ENCODE data around the gene SIRT7.

The SIRT7 gene

GRCh38 chr17:81888105-81888987 lies 29.6 kb downstream of the SIRT7 start:
- no peak overlapping the region for H3K4me3 ChIP-seq (ENCODE audit: low read depth in 1 of 5, low read length in 5 of 5)
- peaks cover 5 to 37% (median 34%) of the 10 kb centered on the region in 5 donors for H3K4me1 ChIP-seq (ENCODE audit: control insufficient read depth in 5 of 5, insufficient read depth in 5 of 5, low read length in 5 of 5)
- peaks cover 0 to 57% (median 44%) of the 10 kb centered on the region in 5 donors for H3K36me3 ChIP-seq (ENCODE audit: control insufficient read depth in 5 of 5, insufficient read depth in 5 of 5, low read length in 5 of 5)
- no peak overlapping the region for H3K27ac ChIP-seq (ENCODE audit: low read depth, low read length)
- no peaks in the 10 kb centered on the region for H3K27me3 ChIP-seq (ENCODE audit: control insufficient read depth in 5 of 5, insufficient read depth in 4 of 5, low read length in 5 of 5)
- H3K9ac ChIP-seq (ENCODE audit: low read length in 5 of 5) = no peak overlapping the region
- no peaks in the 10 kb centered on the region for H3K9me3 ChIP-seq (ENCODE audit: control insufficient read depth in 5 of 5, low read length in 5 of 5)

GRCh38 chr17:81885869-81886548 lies 32.0 kb downstream of the SIRT7 start:
- no peaks in the 10 kb centered on the region for H3K27me3 ChIP-seq (ENCODE audit: control insufficient read depth in 5 of 5, insufficient read depth in 4 of 5, low read length in 5 of 5)
- H3K36me3 ChIP-seq (ENCODE audit: control insufficient read depth in 5 of 5, insufficient read depth in 5 of 5, low read length in 5 of 5) = peaks cover 0 to 63% (median 44%) of the 10 kb centered on the region in 5 donors
- H3K9ac ChIP-seq (ENCODE audit: low read length in 5 of 5) = no peak overlapping the region
- H3K4me3 ChIP-seq (ENCODE audit: low read depth in 1 of 5, low read length in 5 of 5) = no peak overlapping the region
- peaks cover 5 to 27% (median 23%) of the 10 kb centered on the region in 5 donors for H3K4me1 ChIP-seq (ENCODE audit: control insufficient read depth in 5 of 5, insufficient read depth in 5 of 5, low read length in 5 of 5)
- H3K9me3 ChIP-seq (ENCODE audit: control insufficient read depth in 5 of 5, low read length in 5 of 5) = no peaks in the 10 kb centered on the region
- no peak overlapping the region for H3K27ac ChIP-seq (ENCODE audit: low read depth, low read length)

DNA sequence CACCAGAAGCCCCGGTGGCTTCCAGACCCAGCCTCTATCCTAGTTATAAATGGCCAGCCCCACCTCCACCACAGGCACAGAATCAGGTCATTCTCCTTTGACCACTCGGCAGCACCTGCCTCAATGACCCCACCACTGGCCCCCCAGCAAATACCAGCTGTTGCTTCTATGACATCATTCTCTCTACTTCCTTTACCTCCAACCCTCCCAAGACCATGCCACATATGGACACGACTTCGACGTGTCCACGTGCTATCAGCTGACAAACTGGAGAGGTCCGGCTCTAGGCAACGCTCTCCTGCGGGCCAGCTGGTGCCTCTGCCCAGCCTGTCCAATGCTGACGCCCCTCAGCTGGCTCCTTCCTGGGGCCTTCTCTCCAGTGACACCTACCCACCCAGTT lies 32.5 kb downstream of the SIRT7 start:
- Histone ChIP-seq H3K27ac (ENCODE audit: low read depth, low read length) (no peak overlapping the region), H3K4me1 (ENCODE audit: control insufficient read depth in 5 of 5, insufficient read depth in 5 of 5, low read length in 5 of 5) (peaks cover 3 to 22% (median 19%) of the 10 kb centered on the region in 5 donors), H3K9me3 (ENCODE audit: control insufficient read depth in 5 of 5, low read length in 5 of 5) (no peaks in the 10 kb centered on the region), H3K4me3 (ENCODE audit: low read depth in 1 of 5, low read length in 5 of 5) (no peak overlapping the region), H3K27me3 (ENCODE audit: control insufficient read depth in 5 of 5, insufficient read depth in 4 of 5, low read length in 5 of 5) (no peaks in the 10 kb centered on the region), H3K9ac (ENCODE audit: low read length in 5 of 5) (no peak overlapping the region), H3K36me3 (ENCODE audit: control insufficient read depth in 5 of 5, insufficient read depth in 5 of 5, low read length in 5 of 5) (peaks cover 0 to 67% (median 44%) of the 10 kb centered on the region in 5 donors)

DNA sequence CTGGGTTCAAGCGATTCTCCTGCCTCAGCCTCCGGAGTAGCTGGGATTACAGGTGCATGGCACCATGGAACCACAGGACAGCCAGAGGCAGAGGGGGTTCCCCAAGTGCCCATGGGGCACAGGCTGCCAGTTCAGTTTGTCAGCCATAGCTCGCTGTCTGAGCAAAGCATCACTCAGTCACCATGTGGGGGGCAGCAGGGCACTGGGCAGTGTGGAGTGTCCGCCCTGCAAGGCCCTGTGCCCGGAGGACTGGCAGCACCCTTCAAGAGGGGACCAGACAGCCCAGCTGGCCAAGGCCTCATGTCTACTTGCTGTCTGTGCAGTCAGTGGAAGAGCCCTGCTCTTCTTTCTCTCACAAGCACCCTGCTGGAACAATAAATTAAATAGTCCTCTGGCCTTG lies 33.0 kb downstream of the SIRT7 start:
- peaks cover 0 to 17% (median 14%) of the 10 kb centered on the region in 5 donors for H3K4me1 ChIP-seq (ENCODE audit: control insufficient read depth in 5 of 5, insufficient read depth in 5 of 5, low read length in 5 of 5)
- H3K27me3 ChIP-seq (ENCODE audit: control insufficient read depth in 5 of 5, insufficient read depth in 4 of 5, low read length in 5 of 5) = no peaks in the 10 kb centered on the region
- H3K27ac ChIP-seq (ENCODE audit: low read depth, low read length) = no peak overlapping the region
- H3K9me3 ChIP-seq (ENCODE audit: control insufficient read depth in 5 of 5, low read length in 5 of 5) = no peaks in the 10 kb centered on the region
- H3K36me3 ChIP-seq (ENCODE audit: control insufficient read depth in 5 of 5, insufficient read depth in 5 of 5, low read length in 5 of 5) = peaks cover 0 to 70% (median 44%) of the 10 kb centered on the region in 5 donors
- no peak overlapping the region for H3K4me3 ChIP-seq (ENCODE audit: low read depth in 1 of 5, low read length in 5 of 5)
- H3K9ac ChIP-seq (ENCODE audit: low read length in 5 of 5) = no peak overlapping the region

DNA sequence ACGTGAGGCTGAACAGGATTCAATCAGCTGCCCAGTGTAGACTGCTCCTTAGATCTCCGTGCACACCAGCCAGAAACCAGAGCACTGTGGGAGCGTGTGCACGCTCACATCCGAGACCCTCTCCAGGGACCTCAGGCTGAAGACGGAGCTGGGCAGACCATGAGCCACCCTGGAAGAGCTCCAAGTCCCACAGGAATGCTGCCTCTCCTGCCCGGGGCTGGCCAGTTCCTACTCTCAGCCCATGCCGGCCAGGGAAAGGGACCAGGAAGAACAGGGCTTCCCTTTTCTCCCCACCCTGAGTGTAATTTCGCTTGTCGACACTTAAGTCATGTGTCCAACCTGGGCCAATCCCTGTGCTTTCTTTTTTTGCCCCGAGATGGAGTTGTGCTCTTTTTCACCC lies 33.5 kb downstream of the SIRT7 start:
- Histone ChIP-seq H3K27me3 (ENCODE audit: control insufficient read depth in 5 of 5, insufficient read depth in 4 of 5, low read length in 5 of 5) (no peaks in the 10 kb centered on the region), H3K9ac (ENCODE audit: low read length in 5 of 5) (no peak overlapping the region), H3K36me3 (ENCODE audit: control insufficient read depth in 5 of 5, insufficient read depth in 5 of 5, low read length in 5 of 5) (peaks cover 0 to 69% (median 42%) of the 10 kb centered on the region in 5 donors), H3K4me1 (ENCODE audit: control insufficient read depth in 5 of 5, insufficient read depth in 5 of 5, low read length in 5 of 5) (peaks cover 0 to 13% (median 10%) of the 10 kb centered on the region in 5 donors), H3K9me3 (ENCODE audit: control insufficient read depth in 5 of 5, low read length in 5 of 5) (no peaks in the 10 kb centered on the region), H3K27ac (ENCODE audit: low read depth, low read length) (no peak overlapping the region), H3K4me3 (ENCODE audit: low read depth in 1 of 5, low read length in 5 of 5) (no peak overlapping the region)

- Histone ChIP-seq H3K4me3 (ENCODE audit: low read depth in 1 of 5, low read length in 5 of 5) (no peak overlapping the region), H3K36me3 (ENCODE audit: control insufficient read depth in 5 of 5, insufficient read depth in 5 of 5, low read length in 5 of 5) (peaks cover 0 to 27% (median 11%) of the 10 kb centered on the region in 5 donors), H3K9ac (ENCODE audit: low read length in 5 of 5) (no peak overlapping the region), H3K9me3 (ENCODE audit: control insufficient read depth in 5 of 5, low read length in 5 of 5) (no peaks in the 10 kb centered on the region), H3K27ac (ENCODE audit: low read depth, low read length) (no peak overlapping the region), H3K4me1 (ENCODE audit: control insufficient read depth in 5 of 5, insufficient read depth in 5 of 5, low read length in 5 of 5) (peaks cover 0 to 6% (median 3%) of the 10 kb centered on the region in 5 donors), H3K27me3 (ENCODE audit: control insufficient read depth in 5 of 5, insufficient read depth in 4 of 5, low read length in 5 of 5) (no peaks in the 10 kb centered on the region)
Observed at GRCh38 chr17:81879121-81879520, 38.9 kb downstream of the SIRT7 start.

- Histone ChIP-seq H3K27ac (ENCODE audit: low read depth, low read length) (no peak overlapping the region), H3K4me1 (ENCODE audit: control insufficient read depth in 5 of 5, insufficient read depth in 5 of 5, low read length in 5 of 5) (peaks cover 0 to 5% (median 3%) of the 10 kb centered on the region in 5 donors), H3K9me3 (ENCODE audit: control insufficient read depth in 5 of 5, low read length in 5 of 5) (no peaks in the 10 kb centered on the region), H3K9ac (ENCODE audit: low read length in 5 of 5) (no peak overlapping the region), H3K4me3 (ENCODE audit: low read depth in 1 of 5, low read length in 5 of 5) (no peak overlapping the region), H3K27me3 (ENCODE audit: control insufficient read depth in 5 of 5, insufficient read depth in 4 of 5, low read length in 5 of 5) (no peaks in the 10 kb centered on the region), H3K36me3 (ENCODE audit: control insufficient read depth in 5 of 5, insufficient read depth in 5 of 5, low read length in 5 of 5) (peaks cover 0 to 24% (median 11%) of the 10 kb centered on the region in 5 donors)
Observed at GRCh38 chr17:81878294-81878693, 39.7 kb downstream of the SIRT7 start.

DNA sequence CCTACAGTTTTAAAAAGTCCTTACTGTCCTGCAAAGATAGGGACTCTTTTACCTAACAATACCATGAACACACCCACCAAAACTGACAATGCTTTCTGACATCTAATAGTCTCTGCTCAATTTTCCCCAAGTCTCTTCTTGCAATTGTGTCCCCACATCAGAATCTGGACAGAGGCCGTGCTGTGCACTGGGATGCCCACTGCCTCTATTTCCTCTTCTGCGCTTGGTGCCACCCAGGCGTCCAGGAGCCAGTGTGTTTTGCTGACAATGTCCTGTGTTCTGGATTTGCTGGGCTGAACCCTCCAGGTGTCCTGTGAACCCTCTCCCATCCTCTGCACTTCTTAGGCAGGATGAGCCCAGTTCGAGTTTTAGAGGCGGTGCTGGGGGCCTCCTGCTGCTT lies 40.4 kb downstream of the SIRT7 start:
- Histone ChIP-seq H3K4me3 (ENCODE audit: low read depth in 1 of 5, low read length in 5 of 5) (no peak overlapping the region), H3K4me1 (ENCODE audit: control insufficient read depth in 5 of 5, insufficient read depth in 5 of 5, low read length in 5 of 5) (peaks cover 0 to 6% (median 5%) of the 10 kb centered on the region in 5 donors), H3K27ac (ENCODE audit: low read depth, low read length) (no peak overlapping the region), H3K9me3 (ENCODE audit: control insufficient read depth in 5 of 5, low read length in 5 of 5) (no peaks in the 10 kb centered on the region), H3K27me3 (ENCODE audit: control insufficient read depth in 5 of 5, insufficient read depth in 4 of 5, low read length in 5 of 5) (no peaks in the 10 kb centered on the region), H3K36me3 (ENCODE audit: control insufficient read depth in 5 of 5, insufficient read depth in 5 of 5, low read length in 5 of 5) (peaks cover 0 to 21% (median 11%) of the 10 kb centered on the region in 5 donors), H3K9ac (ENCODE audit: low read length in 5 of 5) (no peak overlapping the region)

DNA sequence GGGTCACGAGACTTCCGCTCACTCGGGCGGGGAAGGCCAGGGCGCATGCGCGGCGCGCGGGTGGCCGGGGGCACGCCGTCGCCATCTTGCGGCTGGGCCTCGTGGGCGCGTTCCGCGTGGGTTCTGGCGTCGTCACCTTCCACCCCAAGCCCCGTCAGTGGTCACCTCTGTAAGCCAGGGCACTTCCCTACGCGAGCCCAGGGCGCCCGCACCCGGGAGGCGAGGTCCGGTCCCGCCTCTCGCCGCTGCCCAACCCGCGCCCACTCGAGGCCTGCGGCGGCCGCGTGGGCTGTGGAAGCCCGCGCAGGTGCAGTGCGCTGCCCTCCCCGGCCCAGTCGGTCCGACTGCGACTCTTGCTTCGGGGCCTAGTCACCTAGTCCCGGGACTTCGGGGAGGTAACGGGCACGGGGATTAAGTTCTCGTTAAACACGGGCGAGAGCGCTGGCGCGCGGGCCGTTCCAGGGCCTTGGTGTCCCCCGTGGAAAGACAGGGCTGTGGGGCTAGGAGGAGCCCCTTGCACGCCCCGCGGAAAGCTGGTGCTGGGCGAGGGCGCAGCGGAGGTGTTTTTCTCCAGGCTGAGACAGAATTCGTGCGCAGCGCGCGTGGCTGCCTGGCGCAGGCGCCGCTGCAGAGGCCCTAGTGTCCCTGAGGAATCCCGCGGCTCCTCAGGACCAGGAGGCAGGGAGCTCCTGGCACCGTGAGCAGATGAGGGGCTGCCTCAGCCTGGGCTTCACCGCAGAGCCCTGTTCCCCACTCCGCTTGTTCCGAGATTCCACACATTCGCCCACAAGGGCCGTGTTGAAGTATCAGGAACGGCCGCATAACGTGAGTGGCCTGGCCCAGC lies 46.4 kb downstream of the SIRT7 start:
- Histone ChIP-seq H3K27me3 (ENCODE audit: control insufficient read depth in 5 of 5, insufficient read depth in 4 of 5, low read length in 5 of 5) (no peaks in the 10 kb centered on the region), H3K9ac (ENCODE audit: low read length in 5 of 5) (peak overlapping the region; percentile 85 to 98 (median 93)), H3K9me3 (ENCODE audit: control insufficient read depth in 5 of 5, low read length in 5 of 5) (no peaks in the 10 kb centered on the region), H3K27ac (ENCODE audit: low read depth, low read length) (peak overlapping the region; percentile 99), H3K36me3 (ENCODE audit: control insufficient read depth in 5 of 5, insufficient read depth in 5 of 5, low read length in 5 of 5) (peaks cover 0 to 26% (median 20%) of the 10 kb centered on the region in 5 donors), H3K4me3 (ENCODE audit: low read depth in 1 of 5, low read length in 5 of 5) (peak overlapping the region in 4 of 5 donors; percentile 79 to 89 (median 83)), H3K4me1 (ENCODE audit: control insufficient read depth in 5 of 5, insufficient read depth in 5 of 5, low read length in 5 of 5) (peaks cover 0 to 48% (median 44%) of the 10 kb centered on the region in 5 donors)

Measured in subcutaneous abdominal adipose tissue (tissue), 5 donors.